Measurements from ENCODE around the gene MAP10.

MAP10 gene

GRCh38 chr1:232816324-232816723 is 11.1 kb downstream of the MAP10 start:
- Histone ChIP-seq H3K27ac (ENCODE audit: low read length) (no peak overlapping the region), H4K20me1 (ENCODE audit: insufficient read depth, low read length) (no peaks in the 10 kb centered on the region), H3K4me1 (ENCODE audit: low read length) (no peaks in the 10 kb centered on the region), H3F3A (ENCODE audit: insufficient read depth, low read length) (no peaks in the 10 kb centered on the region), H3K27me3 (replicated peaks; ENCODE audit: insufficient read depth, low read length) (no peaks in the 10 kb centered on the region), H2AFZ (ENCODE audit: low read length) (no peak overlapping the region), H3K79me2 (ENCODE audit: low read length) (no peaks in the 10 kb centered on the region), H3K4me2 (ENCODE audit: low read depth, low read length) (no peak overlapping the region), H3K9ac (ENCODE audit: low read length) (no peak overlapping the region), H3K9me3 (replicated peaks; ENCODE audit: insufficient read depth, low read length) (no peaks in the 10 kb centered on the region), H3K36me3 (replicated peaks; ENCODE audit: insufficient read depth, low read length) (no peaks in the 10 kb centered on the region), H3K4me3 (ENCODE audit: low read length) (no peak overlapping the region), H3K9me2 (replicated peaks; ENCODE audit: insufficient read depth, low read length) (no peaks in the 10 kb centered on the region)
- DNase-seq = no peak
- TF ChIP-seq EZH2 (optimal IDR thresholded peaks at IDR 0.05; ENCODE audit: low read depth, low read length) (no peak), CTCF (IDR thresholded peaks at IDR 0.05; ENCODE audit: low read length) (no peak), EZH2phosphoT487 (IDR thresholded peaks at IDR 0.05; ENCODE audit: low read length) (no peak)

- Histone ChIP-seq H3K27me3 (replicated peaks; ENCODE audit: insufficient read depth, low read length) (no peaks in the 10 kb centered on the region), H3K4me2 (ENCODE audit: low read depth, low read length) (no peak overlapping the region)
- TF ChIP-seq EZH2 (optimal IDR thresholded peaks at IDR 0.05; ENCODE audit: low read depth, low read length) (no peak), EZH2phosphoT487 (IDR thresholded peaks at IDR 0.05; ENCODE audit: low read length) (no peak), CTCF (IDR thresholded peaks at IDR 0.05; ENCODE audit: low read length) (no peak)
Measured at GRCh38 chr1:232818040-232818439, 12.8 kb downstream of the MAP10 start.

GRCh38 chr1:232820431-232820830 is 15.2 kb downstream of the MAP10 start:
- no peak overlapping the region for H3K4me3 ChIP-seq (ENCODE audit: low read length)
- no peak for TF ChIP-seq EZH2phosphoT487 (IDR thresholded peaks at IDR 0.05; ENCODE audit: low read length)
- TF ChIP-seq EZH2 (optimal IDR thresholded peaks at IDR 0.05; ENCODE audit: low read depth, low read length) = no peak
- no peak for TF ChIP-seq CTCF (IDR thresholded peaks at IDR 0.05; ENCODE audit: low read length)
- H3K4me1 ChIP-seq (ENCODE audit: low read length) = no peaks in the 10 kb centered on the region
- no peaks in the 10 kb centered on the region for H3K36me3 ChIP-seq (replicated peaks; ENCODE audit: insufficient read depth, low read length)
- DNase-seq = no peak
- H3K9ac ChIP-seq (ENCODE audit: low read length) = no peak overlapping the region
- no peaks in the 10 kb centered on the region for H3K27me3 ChIP-seq (replicated peaks; ENCODE audit: insufficient read depth, low read length)
- H3K79me2 ChIP-seq (ENCODE audit: low read length) = no peaks in the 10 kb centered on the region
- no peaks in the 10 kb centered on the region for H4K20me1 ChIP-seq (ENCODE audit: insufficient read depth, low read length)
- no peak overlapping the region for H3K27ac ChIP-seq (ENCODE audit: low read length)
- no peak overlapping the region for H2AFZ ChIP-seq (ENCODE audit: low read length)
- no peaks in the 10 kb centered on the region for H3K9me2 ChIP-seq (replicated peaks; ENCODE audit: insufficient read depth, low read length)
- H3K9me3 ChIP-seq (replicated peaks; ENCODE audit: insufficient read depth, low read length) = no peaks in the 10 kb centered on the region
- no peak overlapping the region for H3K4me2 ChIP-seq (ENCODE audit: low read depth, low read length)
- H3F3A ChIP-seq (ENCODE audit: insufficient read depth, low read length) = no peaks in the 10 kb centered on the region

More at GRCh38 chr1:232818040-232818439, 12.8 kb downstream of the MAP10 start:
- no peaks in the 10 kb centered on the region for H4K20me1 ChIP-seq (ENCODE audit: insufficient read depth, low read length)
- no peak overlapping the region for H3K27ac ChIP-seq (ENCODE audit: low read length)
- H2AFZ ChIP-seq (ENCODE audit: low read length) = no peak overlapping the region
- H3K9me2 ChIP-seq (replicated peaks; ENCODE audit: insufficient read depth, low read length) = no peaks in the 10 kb centered on the region
- no peaks in the 10 kb centered on the region for H3F3A ChIP-seq (ENCODE audit: insufficient read depth, low read length)
- no peak for DNase-seq
- H3K4me3 ChIP-seq (ENCODE audit: low read length) = no peak overlapping the region
- no peaks in the 10 kb centered on the region for H3K79me2 ChIP-seq (ENCODE audit: low read length)
- no peaks in the 10 kb centered on the region for H3K4me1 ChIP-seq (ENCODE audit: low read length)
- no peak overlapping the region for H3K9ac ChIP-seq (ENCODE audit: low read length)
- no peaks in the 10 kb centered on the region for H3K36me3 ChIP-seq (replicated peaks; ENCODE audit: insufficient read depth, low read length)
- no peaks in the 10 kb centered on the region for H3K9me3 ChIP-seq (replicated peaks; ENCODE audit: insufficient read depth, low read length)
